ENCODE measurements around the gene TCEA2. TPM values are rescaled to one million over a fixed set of nuclear protein-coding genes. Genes with fewer than 3 reads are reported as not detected.

Gene TCEA2
- total RNA-seq (2022; extraction: Qiagen RNA extraction): 30.6 to 51.5 TPM (median 46.2 TPM) in 5 replicates

GRCh38 chr20:64062596-64063388 lies at the start of gene TCEA2:
TSS of gene TCEA2 (plus strand) at chr20:64063198. CDS start at chr20:64063313, 115 bp downstream.

DNA sequence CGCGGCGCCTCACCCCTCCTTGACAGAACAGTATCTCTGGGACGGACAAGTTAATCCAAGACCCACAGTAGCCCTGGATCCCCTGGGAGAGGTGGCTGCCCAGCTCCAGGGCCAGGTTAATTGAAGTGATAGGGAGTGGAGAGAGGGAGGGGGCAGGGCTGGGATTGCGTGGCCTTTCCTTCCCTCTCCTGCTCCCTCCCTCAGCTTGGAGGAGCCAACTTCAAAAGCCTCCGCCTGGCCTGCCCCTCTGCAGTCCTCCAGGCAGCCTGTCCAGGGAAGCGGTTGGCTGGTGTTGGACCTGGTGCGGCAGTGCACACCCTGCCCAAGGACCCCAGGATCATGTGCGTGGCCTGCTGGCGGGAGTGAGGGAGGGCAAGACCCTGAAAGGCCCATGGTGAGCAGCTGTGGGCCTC lies 27.1 kb upstream of the TCEA2 start, which contains the start of gene C20orf204:
Gene C20orf204 (plus strand): TSS at position 250 of the 413 bp plus-strand sequence. CDS start 142 bp downstream, at position 392.

GRCh38 chr20:64049060-64049877 lies 13.7 kb upstream of the TCEA2 start, which contains the start of gene SOX18:
TSS of gene SOX18 (minus strand) at chr20:64049639. CDS start at chr20:64049516, 123 bp downstream.

GRCh38 chr20:64079273-64080012 lies 16.4 kb downstream of the TCEA2 start, which contains the start of gene RGS19:
TSS of gene RGS19 (minus strand) at chr20:64079518. CDS start at chr20:64076886, 2,632 bp downstream.

DNA sequence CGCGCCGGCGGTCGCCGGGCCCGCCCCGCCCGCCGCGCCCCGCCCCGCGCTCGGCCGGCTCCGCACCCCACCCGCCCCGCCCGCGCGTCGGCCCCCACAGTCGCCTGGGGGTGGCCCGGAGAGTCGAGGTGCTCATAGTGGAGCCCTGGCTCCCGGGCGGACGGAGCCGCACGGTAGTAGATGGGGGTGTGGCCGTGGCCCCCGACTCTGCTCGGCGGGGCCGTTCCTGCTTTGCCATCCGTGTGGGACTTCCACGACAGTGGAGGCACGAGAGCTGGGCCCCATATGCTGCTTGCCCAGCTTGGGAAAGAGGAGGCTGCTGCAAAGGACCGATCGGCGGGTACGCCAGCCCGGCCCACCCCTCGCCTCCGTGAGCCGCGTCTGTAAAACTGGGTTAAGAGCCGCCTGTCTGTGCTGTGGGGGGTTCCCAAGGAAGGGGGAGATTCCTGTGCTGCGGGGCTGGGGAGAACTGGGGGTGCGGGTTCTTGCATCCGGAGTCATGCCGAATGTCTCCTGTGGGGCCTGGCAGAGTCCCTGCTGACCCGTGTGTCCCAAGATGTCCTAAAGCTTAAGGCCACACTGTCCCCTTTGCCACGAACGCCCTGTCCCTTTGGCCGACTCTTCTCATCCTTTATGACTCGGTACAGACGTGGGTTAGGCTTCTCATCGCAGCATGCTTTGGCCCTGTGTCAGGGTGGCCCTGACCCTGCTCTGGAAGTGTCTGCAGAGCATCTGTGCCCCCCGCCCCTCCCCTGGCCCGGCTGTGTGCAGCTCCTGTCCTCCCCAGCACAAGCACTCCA lies 17.2 kb downstream of the TCEA2 start, which contains the start of gene OPRL1:
Gene OPRL1 (plus strand): TSS at position 70 of the 800 bp plus-strand sequence. CDS start 12,639 bp downstream, outside the sequence.

DNA sequence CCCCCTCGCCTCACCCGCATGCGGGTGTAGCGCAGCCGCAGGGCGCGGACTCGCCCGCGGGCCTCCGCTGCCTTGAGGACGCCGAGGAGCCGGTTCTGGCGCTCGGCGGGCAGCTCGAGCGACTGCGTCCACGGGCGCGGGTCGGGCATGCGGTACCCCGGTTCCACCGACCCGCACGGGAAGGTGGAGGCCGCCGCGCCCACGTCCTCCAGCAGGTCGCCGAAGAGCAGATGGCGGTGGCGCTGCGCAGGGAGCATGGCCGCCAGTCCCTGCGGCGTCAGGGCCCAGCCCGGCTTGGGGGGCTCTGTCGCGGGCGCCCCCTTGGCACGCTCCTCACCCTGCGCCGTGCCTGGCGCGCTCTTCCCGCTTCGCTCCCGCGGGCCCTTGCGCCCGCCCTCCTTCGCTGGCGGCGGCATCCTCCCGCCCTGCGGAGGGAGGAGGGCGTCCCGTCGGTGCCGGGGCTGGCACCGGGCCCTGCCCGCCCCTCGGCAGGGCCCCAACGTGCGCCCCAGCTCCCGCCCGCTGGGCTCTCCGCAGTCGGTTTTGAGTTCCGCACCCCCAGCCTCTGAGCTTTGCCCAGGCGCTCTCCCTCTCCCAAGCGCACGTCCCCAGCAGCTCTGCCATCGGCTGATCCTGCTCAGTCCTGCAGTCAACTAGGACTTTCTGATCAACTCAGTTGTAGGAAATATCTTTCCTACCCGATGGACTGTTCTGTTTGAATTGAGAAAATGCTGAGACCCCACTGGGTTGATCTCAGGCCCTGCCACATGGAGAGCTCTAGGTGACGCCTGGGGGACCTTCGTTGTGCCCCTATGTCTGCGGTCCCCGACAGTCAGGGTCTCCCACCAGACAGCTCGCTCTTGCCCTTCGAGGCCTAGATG lies 21.0 kb downstream of the TCEA2 start, which contains the start of gene LKAAEAR1:
Gene LKAAEAR1 (minus strand): TSS at position 595 of the 881 bp plus-strand sequence. CDS start 179 bp downstream, at position 416.

DNA sequence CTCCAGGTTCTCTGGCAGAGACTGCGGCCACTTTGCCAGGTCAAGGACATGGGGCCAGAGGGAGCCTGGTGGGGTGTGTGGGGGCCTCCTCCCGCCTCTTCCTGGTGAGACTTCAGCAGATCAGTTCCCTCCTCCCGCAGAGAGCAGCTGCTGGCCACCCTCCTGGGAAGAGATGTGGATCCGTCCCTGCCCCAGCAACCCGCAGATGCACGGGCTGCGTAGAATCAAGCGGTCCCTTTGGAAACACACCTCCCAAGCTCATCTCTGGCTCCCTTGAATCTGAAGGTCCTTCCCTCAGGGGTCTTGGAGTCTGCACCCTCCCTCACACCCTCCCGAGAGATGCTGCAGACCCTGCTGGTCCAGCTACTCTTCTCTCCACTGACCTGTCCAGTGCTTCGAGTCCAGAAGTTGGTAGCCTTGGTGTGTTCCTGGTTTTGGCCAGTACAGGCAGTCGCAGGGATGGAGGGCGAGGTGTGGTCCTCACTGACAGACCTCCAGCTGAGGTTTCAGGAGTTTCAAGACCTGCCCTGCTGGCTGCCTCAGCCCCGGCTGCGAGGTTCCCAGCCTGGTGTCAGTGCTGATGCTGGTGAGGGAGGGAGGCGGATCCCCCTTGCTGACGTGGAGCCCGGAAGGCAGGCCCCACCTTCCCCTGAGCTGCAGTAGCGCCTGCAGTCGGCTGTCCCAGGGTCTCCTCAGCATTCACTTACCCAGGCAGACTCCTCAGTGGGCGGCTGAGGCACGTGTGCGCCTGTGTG lies 44.2 kb downstream of the TCEA2 start, which contains the start of gene NPBWR2:
Gene NPBWR2 (minus strand): TSS at position 585 of the 755 bp plus-strand sequence. CDS start 734 bp downstream, outside the sequence.

Other genes with a start within 250 kb of the TCEA2 start
- 0.65 to 0.82 TPM (median 0.73 TPM) in 5 replicates for gene ZBTB46, start 231.9 kb upstream of the TCEA2 start, total RNA-seq (2022; extraction: Qiagen RNA extraction)
- gene ABHD16B, start 201.7 kb upstream of the TCEA2 start, total RNA-seq (2022; extraction: Qiagen RNA extraction): not detected in 5 replicates
- 125 to 135 TPM (median 132 TPM) in 5 replicates for gene TPD52L2, start 197.9 kb upstream of the TCEA2 start, total RNA-seq (2022; extraction: Qiagen RNA extraction)
- 21.7 to 30.4 TPM (median 29.3 TPM) in 5 replicates for gene DNAJC5, start 168.1 kb upstream of the TCEA2 start, total RNA-seq (2022; extraction: Qiagen RNA extraction)
- gene UCKL1, start 106.8 kb upstream of the TCEA2 start, total RNA-seq (2022; extraction: Qiagen RNA extraction): 19.2 to 34.0 TPM (median 30.6 TPM) in 5 replicates
- 8.8 to 14.4 TPM (median 13.0 TPM) in 5 replicates for gene ZNF512B, start 93.3 kb upstream of the TCEA2 start, total RNA-seq (2022; extraction: Qiagen RNA extraction)
- gene SAMD10, start 83.6 kb upstream of the TCEA2 start, total RNA-seq (2022; extraction: Qiagen RNA extraction): not detected in 5 replicates
- gene PRPF6, start 82.1 kb upstream of the TCEA2 start, total RNA-seq (2022; extraction: Qiagen RNA extraction): 47.9 to 59.1 TPM (median 58.3 TPM) in 5 replicates
- gene C20orf204, start 27.0 kb upstream of the TCEA2 start, total RNA-seq (2022; extraction: Qiagen RNA extraction): 0.18 to 0.39 TPM (median 0.29 TPM) in 5 replicates
- 1.1 to 2.7 TPM (median 1.9 TPM) in 5 replicates for gene SOX18, start 13.6 kb upstream of the TCEA2 start, total RNA-seq (2022; extraction: Qiagen RNA extraction)
- gene RGS19, start 16.3 kb downstream of the TCEA2 start, total RNA-seq (2022; extraction: Qiagen RNA extraction): 34.0 to 48.8 TPM (median 43.6 TPM) in 5 replicates
- gene OPRL1, start 16.9 kb downstream of the TCEA2 start, total RNA-seq (2022; extraction: Qiagen RNA extraction): 0.91 to 2.0 TPM (median 1.5 TPM) in 5 replicates
- gene LKAAEAR1, start 21.2 kb downstream of the TCEA2 start, total RNA-seq (2022; extraction: Qiagen RNA extraction): 0.68 to 1.4 TPM (median 1.0 TPM) in 5 replicates
- not detected in 5 replicates for gene NPBWR2, start 44.4 kb downstream of the TCEA2 start, total RNA-seq (2022; extraction: Qiagen RNA extraction)
- 0.14 to 0.89 TPM (median 0.27 TPM) in 5 replicates for gene MYT1, start 101.3 kb downstream of the TCEA2 start, total RNA-seq (2022; extraction: Qiagen RNA extraction)
- 9.2 to 12.8 TPM (median 12.4 TPM) in 5 replicates for gene PCMTD2, start 192.6 kb downstream of the TCEA2 start, total RNA-seq (2022; extraction: Qiagen RNA extraction)